ENCODE data around the gene SEPTIN11.

The SEPTIN11 gene

DNA sequence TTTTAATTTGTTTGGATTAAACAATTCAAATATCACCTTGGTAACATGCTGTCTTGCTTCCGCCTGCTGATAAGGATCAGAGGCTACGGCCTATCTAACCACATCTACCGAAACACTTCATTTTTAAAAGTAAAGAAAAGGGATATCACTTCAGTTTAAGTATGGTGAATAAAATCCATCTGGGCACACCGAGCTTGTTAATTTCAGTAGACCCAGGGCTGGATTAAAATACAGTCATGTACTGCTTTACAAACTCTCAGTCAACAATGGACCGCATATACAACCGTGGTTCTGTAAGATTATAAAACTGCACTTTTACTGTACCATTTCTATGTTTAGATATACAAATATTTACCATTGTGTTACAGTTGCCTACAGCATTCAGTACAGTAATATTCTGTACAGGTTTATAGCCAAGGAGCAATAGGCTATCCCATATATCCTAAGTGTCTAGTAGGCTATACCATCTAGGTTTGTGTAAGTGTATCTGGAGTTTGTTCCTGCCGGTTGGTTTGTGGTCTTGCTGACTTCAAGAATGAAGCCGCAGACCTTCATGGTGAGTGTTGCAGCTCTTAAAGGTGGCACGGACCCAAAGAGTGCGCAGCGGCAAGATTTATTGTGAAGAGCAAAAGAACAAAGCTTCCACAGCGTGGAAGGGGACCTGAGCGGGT, 40.0 kb downstream of the SEPTIN11 start:
- peaks cover 2% of the 10 kb centered on the region for H3K36me3 ChIP-seq (ENCODE audit: control insufficient read depth, insufficient read depth, low read length)
- H3K27me3 ChIP-seq (ENCODE audit: control insufficient read depth, insufficient read depth, low read length) = no peaks in the 10 kb centered on the region
- H3K4me1 ChIP-seq (ENCODE audit: control insufficient read depth, insufficient read depth, low read length) = peaks cover 4% of the 10 kb centered on the region
- no peak overlapping the region for H3K4me3 ChIP-seq (ENCODE audit: low read length)
- no peak overlapping the region for H3K27ac ChIP-seq (ENCODE audit: low read depth, low read length)
- H3K9ac ChIP-seq (ENCODE audit: low read length) = no peak overlapping the region

DNA sequence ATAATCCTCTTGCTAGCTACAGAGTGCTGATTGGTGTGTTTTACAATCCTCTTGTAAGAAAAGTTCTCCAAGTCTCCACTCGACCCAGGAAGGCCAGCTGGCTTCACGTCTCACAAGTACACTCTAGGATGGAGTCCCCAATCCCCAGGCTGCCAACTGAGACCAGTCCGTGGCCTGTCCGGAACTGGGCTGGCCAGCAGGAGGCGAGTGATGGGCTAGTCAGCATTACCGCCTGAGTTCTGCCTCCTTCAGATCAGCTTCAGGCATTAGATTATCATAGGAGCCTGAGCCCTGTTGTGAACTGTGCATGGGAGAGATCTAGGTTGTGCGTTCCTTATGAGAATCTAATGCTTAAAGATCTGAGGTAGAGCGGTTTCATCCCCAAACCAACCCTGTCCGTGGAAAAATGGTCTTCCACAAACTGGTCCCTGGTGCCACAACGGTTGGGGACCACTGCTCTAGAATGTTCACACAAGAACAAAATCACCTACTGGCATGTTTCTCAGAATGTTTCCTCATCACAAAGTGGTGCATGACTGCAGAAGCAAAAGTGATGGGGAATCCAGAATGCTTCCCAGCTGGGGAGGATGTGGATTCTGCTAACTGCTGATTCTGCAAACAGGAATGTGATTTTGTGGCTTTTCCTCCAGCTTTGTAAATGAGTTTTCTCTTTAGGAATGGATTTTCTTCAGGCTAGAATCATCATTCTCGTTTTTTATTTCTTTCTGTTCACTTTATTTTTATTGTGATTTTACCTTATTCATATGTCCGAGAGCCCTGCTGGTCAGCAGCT, 40.9 kb downstream of the SEPTIN11 start:
- Histone ChIP-seq H3K4me3 (ENCODE audit: low read length) (no peak overlapping the region), H3K27ac (ENCODE audit: low read depth, low read length) (no peak overlapping the region), H3K4me1 (ENCODE audit: control insufficient read depth, insufficient read depth, low read length) (peaks cover 4% of the 10 kb centered on the region)

DNA sequence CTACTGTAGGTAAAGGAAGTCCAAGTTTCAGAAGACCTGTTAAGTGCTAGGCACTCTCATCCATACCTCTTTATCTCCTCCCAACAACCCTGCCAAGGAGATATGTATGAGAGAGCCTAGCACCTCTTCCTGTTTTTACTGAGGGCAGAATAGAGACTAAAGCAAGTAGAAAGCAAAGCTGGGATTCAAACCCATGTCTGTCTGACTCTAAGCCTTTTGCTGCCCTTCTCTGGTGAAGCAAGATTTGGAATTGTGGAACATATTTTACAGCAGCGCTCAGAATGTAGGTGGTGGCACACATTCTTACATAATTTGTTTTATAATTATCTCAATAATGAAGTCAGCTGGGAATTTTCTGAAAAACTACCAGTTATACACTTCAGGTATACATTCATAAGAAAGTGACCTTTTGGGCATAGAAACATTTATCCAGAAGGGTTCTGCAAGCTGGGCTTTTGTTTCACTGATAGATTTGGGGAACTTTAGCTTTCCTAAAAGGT, 41.7 kb downstream of the SEPTIN11 start:
- Histone ChIP-seq H3K27me3 (ENCODE audit: control insufficient read depth, insufficient read depth, low read length) (no peaks in the 10 kb centered on the region), H3K4me3 (ENCODE audit: low read length) (no peak overlapping the region), H3K4me1 (ENCODE audit: control insufficient read depth, insufficient read depth, low read length) (no peaks in the 10 kb centered on the region), H3K27ac (ENCODE audit: low read depth, low read length) (no peak overlapping the region), H3K9ac (ENCODE audit: low read length) (no peak overlapping the region), H3K36me3 (ENCODE audit: control insufficient read depth, insufficient read depth, low read length) (peaks cover 2% of the 10 kb centered on the region)

More for the DNA sequence above, 40.9 kb downstream of the SEPTIN11 start:
- Histone ChIP-seq H3K27me3 (ENCODE audit: control insufficient read depth, insufficient read depth, low read length) (no peaks in the 10 kb centered on the region), H3K36me3 (ENCODE audit: control insufficient read depth, insufficient read depth, low read length) (peaks cover 2% of the 10 kb centered on the region), H3K9ac (ENCODE audit: low read length) (no peak overlapping the region)

DNA sequence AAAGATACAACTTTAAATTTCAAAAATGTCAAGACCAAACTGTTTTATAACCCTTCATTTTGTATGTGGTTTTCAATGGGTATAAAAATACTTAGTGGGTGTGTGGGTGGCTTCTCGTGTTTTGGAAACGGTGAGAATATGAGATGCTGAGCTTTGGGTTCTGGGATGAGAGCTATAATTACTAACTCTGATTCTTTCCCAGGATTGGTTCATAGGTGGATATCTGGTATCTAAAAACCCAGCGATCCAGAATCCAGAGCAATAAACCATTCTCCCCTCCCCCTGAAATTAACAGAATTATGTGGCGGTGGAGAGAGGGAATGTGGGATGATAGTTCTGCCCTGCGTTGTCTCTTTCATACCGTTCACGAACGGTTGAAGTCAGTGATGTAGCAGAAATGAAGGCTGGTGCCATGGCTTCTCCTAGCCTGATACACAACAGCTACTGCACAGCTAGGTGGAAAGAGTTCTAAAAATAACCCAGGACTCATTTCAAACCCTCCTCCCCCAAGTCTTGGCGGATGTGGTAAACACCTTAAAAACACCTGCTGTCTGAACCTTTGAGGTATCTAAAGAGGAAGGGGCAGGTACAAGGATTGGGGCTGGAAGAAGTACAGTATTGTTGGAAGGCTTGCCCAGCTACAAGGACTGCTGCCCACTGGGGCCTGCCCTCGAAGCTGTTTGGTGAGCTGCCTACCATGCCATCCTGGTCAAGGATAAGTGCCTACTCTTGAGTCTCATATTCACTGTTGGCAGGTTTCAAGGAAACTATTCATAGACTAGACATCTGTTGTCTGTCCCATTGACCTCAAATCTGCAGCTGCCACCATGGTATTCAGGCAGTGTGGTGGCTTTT, 44.5 kb downstream of the SEPTIN11 start:
- H3K27me3 ChIP-seq (ENCODE audit: control insufficient read depth, insufficient read depth, low read length) = no peaks in the 10 kb centered on the region
- H3K4me1 ChIP-seq (ENCODE audit: control insufficient read depth, insufficient read depth, low read length) = no peaks in the 10 kb centered on the region
- H3K4me3 ChIP-seq (ENCODE audit: low read length) = no peak overlapping the region
- no peak overlapping the region for H3K9ac ChIP-seq (ENCODE audit: low read length)
- no peak overlapping the region for H3K27ac ChIP-seq (ENCODE audit: low read depth, low read length)
- H3K36me3 ChIP-seq (ENCODE audit: control insufficient read depth, insufficient read depth, low read length) = peaks cover 9% of the 10 kb centered on the region

DNA sequence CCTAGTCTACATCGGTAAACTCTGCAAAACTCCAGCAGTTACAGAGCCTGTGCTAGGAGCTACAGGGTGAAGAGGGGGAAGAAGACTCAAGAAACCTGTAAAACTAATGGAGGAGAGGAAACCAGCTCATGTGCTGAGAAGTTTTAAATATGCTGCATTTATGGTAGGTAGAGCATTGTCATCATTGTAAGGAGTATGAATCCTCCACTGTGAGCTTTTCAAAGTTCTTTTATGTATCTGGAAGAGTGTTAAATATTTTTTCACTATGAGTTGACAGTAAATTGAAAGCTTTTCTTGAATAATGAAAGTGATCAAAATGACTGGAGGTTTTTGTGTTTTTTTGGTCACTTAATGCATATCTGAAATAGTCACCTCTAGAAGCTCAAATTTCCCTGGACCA, 46.2 kb downstream of the SEPTIN11 start:
- Histone ChIP-seq H3K27ac (ENCODE audit: low read depth, low read length) (no peak overlapping the region), H3K27me3 (ENCODE audit: control insufficient read depth, insufficient read depth, low read length) (no peaks in the 10 kb centered on the region), H3K4me3 (ENCODE audit: low read length) (no peak overlapping the region), H3K9ac (ENCODE audit: low read length) (no peak overlapping the region), H3K36me3 (ENCODE audit: control insufficient read depth, insufficient read depth, low read length) (peaks cover 7% of the 10 kb centered on the region), H3K4me1 (ENCODE audit: control insufficient read depth, insufficient read depth, low read length) (no peaks in the 10 kb centered on the region)

DNA sequence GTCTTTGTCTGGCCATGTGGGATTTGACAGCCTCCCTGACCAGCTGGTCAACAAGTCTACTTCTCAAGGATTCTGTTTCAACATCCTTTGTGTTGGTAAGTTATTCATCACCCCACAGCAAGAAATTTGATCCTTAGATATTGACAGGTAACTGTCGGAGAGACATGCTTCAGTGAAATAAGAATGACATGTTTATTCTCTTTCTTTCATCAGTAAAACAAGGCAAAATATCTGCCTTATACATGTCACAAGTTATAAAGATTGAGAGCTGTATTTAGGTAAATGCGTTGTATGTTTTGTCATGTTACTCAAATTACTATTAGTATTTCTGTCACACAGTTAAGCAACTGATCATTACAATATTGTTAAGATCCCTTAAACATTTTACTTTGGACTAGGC, 46.9 kb downstream of the SEPTIN11 start:
- no peak overlapping the region for H3K9ac ChIP-seq (ENCODE audit: low read length)
- peaks cover 7% of the 10 kb centered on the region for H3K36me3 ChIP-seq (ENCODE audit: control insufficient read depth, insufficient read depth, low read length)
- no peaks in the 10 kb centered on the region for H3K27me3 ChIP-seq (ENCODE audit: control insufficient read depth, insufficient read depth, low read length)
- no peak overlapping the region for H3K27ac ChIP-seq (ENCODE audit: low read depth, low read length)
- no peaks in the 10 kb centered on the region for H3K4me1 ChIP-seq (ENCODE audit: control insufficient read depth, insufficient read depth, low read length)
- no peak overlapping the region for H3K4me3 ChIP-seq (ENCODE audit: low read length)

DNA sequence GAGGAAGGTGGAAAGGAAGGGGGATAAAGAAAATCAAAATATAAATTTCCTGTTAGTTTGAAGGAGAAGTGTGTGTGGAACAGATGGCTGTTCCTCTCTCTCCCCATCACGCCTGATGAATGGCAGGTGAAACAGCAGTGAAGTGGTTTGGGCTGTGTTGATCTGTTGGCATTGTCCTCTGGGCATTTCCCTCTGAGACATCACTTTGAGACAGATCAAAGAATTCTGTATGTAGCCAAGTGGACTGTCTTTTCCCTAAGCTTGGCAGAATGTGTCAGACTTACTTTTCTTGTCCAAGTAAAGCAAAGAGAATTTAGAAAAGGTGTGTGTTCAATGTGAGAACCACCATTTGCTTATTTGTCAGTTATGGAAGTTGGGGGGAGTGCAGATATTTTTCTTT, 47.5 kb downstream of the SEPTIN11 start:
- H3K36me3 ChIP-seq (ENCODE audit: control insufficient read depth, insufficient read depth, low read length) = peaks cover 7% of the 10 kb centered on the region

DNA sequence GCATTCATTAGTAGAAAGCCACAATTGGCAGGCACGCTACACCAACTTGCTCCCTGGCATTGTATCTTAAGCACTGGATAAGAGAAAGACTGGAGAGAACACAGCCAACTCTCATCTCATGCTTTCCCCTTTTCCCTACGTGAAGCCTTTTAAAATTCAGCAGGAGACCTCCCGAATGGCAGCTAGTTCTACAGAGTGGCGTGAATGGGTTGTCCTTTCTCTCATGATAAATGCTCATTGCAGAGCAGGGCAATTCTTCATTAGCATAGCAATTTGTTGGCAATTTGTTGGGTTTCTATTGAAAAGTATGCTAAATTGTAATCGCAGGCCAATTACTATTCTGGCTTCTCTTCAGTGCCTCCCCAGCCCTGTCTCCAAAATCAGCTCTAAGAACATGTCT, 48.0 kb downstream of the SEPTIN11 start:
- Histone ChIP-seq H3K4me1 (ENCODE audit: control insufficient read depth, insufficient read depth, low read length) (peaks cover 7% of the 10 kb centered on the region), H3K27ac (ENCODE audit: low read depth, low read length) (no peak overlapping the region), H3K27me3 (ENCODE audit: control insufficient read depth, insufficient read depth, low read length) (no peaks in the 10 kb centered on the region), H3K4me3 (ENCODE audit: low read length) (no peak overlapping the region), H3K36me3 (ENCODE audit: control insufficient read depth, insufficient read depth, low read length) (peaks cover 7% of the 10 kb centered on the region), H3K9ac (ENCODE audit: low read length) (no peak overlapping the region)

More for the DNA sequence above, 47.5 kb downstream of the SEPTIN11 start:
- Histone ChIP-seq H3K4me3 (ENCODE audit: low read length) (no peak overlapping the region), H3K27ac (ENCODE audit: low read depth, low read length) (no peak overlapping the region), H3K4me1 (ENCODE audit: control insufficient read depth, insufficient read depth, low read length) (peaks cover 3% of the 10 kb centered on the region), H3K9ac (ENCODE audit: low read length) (no peak overlapping the region), H3K27me3 (ENCODE audit: control insufficient read depth, insufficient read depth, low read length) (no peaks in the 10 kb centered on the region)

DNA sequence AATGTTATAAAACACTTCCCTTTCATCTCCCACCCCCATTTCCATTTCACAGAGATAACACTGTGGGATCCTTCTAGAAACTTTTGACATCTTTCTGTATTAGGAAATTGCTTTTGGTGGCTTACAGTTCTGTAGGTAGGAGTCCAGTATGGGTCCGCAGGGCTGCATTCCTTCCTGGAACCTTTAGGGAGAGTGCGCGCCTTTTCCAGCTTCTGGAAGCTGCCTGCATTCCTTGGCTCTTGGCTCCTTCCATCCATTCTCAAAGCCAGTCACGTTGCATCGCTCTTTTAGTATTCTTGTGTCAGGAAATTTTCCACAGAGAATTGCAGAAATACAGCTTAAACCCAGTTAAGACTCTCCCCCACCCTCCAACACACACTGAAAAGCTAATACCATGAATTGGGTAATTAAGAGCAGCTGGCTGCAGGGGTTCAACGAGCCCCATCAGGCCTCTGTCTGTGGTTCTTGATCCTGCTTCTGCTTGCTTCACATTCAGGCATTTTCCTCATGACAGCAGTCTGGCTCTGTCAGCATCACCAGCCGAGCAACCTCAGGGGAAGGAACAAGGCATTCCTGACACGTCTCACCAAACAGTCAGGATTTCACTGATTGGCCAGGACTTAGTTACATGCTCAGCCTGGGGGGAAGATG, 48.8 kb downstream of the SEPTIN11 start:
- Histone ChIP-seq H3K27ac (ENCODE audit: low read depth, low read length) (no peak overlapping the region), H3K9ac (ENCODE audit: low read length) (no peak overlapping the region), H3K4me3 (ENCODE audit: low read length) (no peak overlapping the region), H3K27me3 (ENCODE audit: control insufficient read depth, insufficient read depth, low read length) (no peaks in the 10 kb centered on the region), H3K4me1 (ENCODE audit: control insufficient read depth, insufficient read depth, low read length) (peaks cover 13% of the 10 kb centered on the region), H3K36me3 (ENCODE audit: control insufficient read depth, insufficient read depth, low read length) (peaks cover 7% of the 10 kb centered on the region)
